Right lobe of liver (tissue), 6 donors: Measurements from ENCODE around the gene SPATA25. TPM values are rescaled to one million over a fixed set of nuclear protein-coding genes. Genes with fewer than 3 reads are reported as not detected.
A peak's percentile ranks its signal among the peaks of the same experiment; 100 is the strongest.
"Not testable (repeated sequence)": the region's sequence is repeated elsewhere in the genome, so short reads cannot be mapped to it uniquely, and the experiment has no call there.

Source experiments
- ATAC-seq, 4 donors: fragments of 200-7000 bp; cut with Tn5 transposase; one replicate each; pipeline ENCODE4 v1.9.1; 2020; ENCODE audit warnings: mild to moderate bottlenecking in 4 of 4, moderate library complexity in 4 of 4
- DNase-seq, 3 donors: peaks; one replicate each; pipeline ENCODE4 v3.0.0-alpha.2; 2020
- H3K27ac ChIP-seq, 3 donors: fragments of 200-600 bp; one replicate each; pipeline ENCODE4 v1.8.0; 2022
- H3K27me3 ChIP-seq, 2 donors: fragments of 200-600 bp; one replicate each; pipeline ENCODE4 v1.8.0; 2022
- H3K36me3 ChIP-seq, 4 donors: fragments of 200-600 bp; sonication (generic) in 1 of 4; one replicate each; pipeline versions ENCODE4 v1.5.1 to v1.8.0; 2017 to 2022; ENCODE audit warnings: control low read depth in 1 of 4
- H3K4me1 ChIP-seq, 4 donors: fragments of 200-600 bp; sonication (generic) in 1 of 4; one replicate each; pipeline versions ENCODE4 v1.5.1 to v1.8.0; 2017 to 2022; ENCODE audit warnings: control low read depth in 1 of 4
- H3K4me3 ChIP-seq, 3 donors: fragments of 200-600 bp; one replicate each; pipeline ENCODE4 v1.8.0; 2022
- H3K9me3 ChIP-seq, 4 donors: fragments of 200-600 bp; sonication (generic) in 1 of 4; one replicate each; pipeline versions ENCODE4 v1.5.1 to v1.8.0; 2017 to 2022; ENCODE audit warnings: control low read depth in 1 of 4
- POLR2A ChIP-seq: fragments of 450-650 bp; IDR thresholded peaks from one replicate; pipeline ENCODE4 v1.6.1; 2017; ENCODE audit warnings: antibody characterized with exemption, mild to moderate bottlenecking
- WGBS: methylation state at CpG from one replicate; pipeline ENCODE4 v1.1.6; 2018; ENCODE audit warnings: low coverage, low lambda C conversion rate; ENCODE audit not compliant: insufficient coverage; ENCODE audit errors: missing lambda C conversion rate; 5-methylcytosine and 5-hydroxymethylcytosine counted together
- intact Hi-C, 2 donors: fragments of 100-400 bp; cut with DNase I; formaldehyde crosslinking; loops; one replicate each; pipeline versions ENCODE4 v1.11.2 to v1.14.1; 2022
- total RNA-seq, 6 experiments: library from RNA; depleted of rRNA in 2 of 6; stranded (reverse); fragments of >200 nt in 2 of 6; fragmentation: NEBNext Ultra II Directional in 3 of 6; extraction: Animal tissue kit (Norgen Biotek cat#: 25700) in 3 of 6; gene quantifications; one replicate each; pipeline versions ENCODE4 v1.1.0 to v1.2.4, GENCODE V29; 2016 to 2023
- TF ChIP-seq, protein P1 (sequence below), 4 donors: fragments of 200-600 bp in 3 of 4; fragments of 450-650 bp in 1 of 4; IDR thresholded peaks; one replicate each; pipeline versions ENCODE4 v1.5.1 to v1.8.0; 2016 to 2022; ENCODE audit warnings: antibody characterized with exemption in 4 of 4, mild to moderate bottlenecking in 2 of 4
- donor health status: DM: no; HTN: yes; CAD: no.
- donor health status: DM: no; HTN: no; CAD: no.
- donor health status: DM: no; HTN: no; CAD: no.
- donor health status: DM: no; HTN: yes; CAD: no.
- donor health status: DM: no; HTN: yes; CAD: no.

Gene SPATA25
- total RNA-seq, 6 experiments from 2014 or later, result 0.50 to 3.2 (median 2.0) TPM

DNA sequence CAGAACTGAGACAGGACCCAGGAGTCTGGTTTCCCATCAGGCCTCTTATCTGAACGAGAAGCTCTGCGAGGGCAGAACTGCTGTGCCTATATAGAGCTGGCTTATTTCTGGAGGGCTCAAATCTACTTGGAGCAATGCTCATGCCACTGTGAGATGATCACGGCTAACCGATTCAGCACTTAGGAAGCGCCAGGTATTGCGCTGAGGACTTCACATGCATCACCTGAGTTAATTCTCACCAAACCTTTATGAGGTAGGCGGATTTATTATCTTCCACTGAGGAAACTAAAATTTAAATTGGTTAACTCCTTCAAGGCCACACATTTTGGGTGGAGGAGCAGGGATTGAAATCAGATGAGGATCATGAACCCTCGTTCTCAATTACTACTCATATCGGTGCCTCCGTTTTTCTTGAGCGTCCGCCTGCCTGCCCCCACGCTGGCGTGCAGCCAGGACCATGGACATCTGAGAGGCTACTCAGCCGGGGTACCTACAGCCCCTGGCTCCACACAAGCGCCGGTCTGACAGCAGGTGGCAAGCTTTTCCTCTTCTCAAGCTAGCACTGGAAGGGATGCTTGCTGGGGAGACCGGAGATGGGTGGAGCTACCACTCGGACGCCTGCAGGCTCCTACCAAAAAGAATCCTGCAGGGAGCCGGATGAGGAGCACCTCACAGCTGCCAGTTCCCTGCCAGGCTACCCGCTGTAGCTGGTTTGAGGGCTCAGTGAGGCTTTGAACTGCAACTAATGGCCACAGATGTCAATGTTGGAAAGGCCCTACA is 46.0 kb upstream of the SPATA25 start:
- H3K27me3 ChIP-seq, result no peaks in the 10 kb centered on the region
- TF ChIP-seq, protein P1, sequence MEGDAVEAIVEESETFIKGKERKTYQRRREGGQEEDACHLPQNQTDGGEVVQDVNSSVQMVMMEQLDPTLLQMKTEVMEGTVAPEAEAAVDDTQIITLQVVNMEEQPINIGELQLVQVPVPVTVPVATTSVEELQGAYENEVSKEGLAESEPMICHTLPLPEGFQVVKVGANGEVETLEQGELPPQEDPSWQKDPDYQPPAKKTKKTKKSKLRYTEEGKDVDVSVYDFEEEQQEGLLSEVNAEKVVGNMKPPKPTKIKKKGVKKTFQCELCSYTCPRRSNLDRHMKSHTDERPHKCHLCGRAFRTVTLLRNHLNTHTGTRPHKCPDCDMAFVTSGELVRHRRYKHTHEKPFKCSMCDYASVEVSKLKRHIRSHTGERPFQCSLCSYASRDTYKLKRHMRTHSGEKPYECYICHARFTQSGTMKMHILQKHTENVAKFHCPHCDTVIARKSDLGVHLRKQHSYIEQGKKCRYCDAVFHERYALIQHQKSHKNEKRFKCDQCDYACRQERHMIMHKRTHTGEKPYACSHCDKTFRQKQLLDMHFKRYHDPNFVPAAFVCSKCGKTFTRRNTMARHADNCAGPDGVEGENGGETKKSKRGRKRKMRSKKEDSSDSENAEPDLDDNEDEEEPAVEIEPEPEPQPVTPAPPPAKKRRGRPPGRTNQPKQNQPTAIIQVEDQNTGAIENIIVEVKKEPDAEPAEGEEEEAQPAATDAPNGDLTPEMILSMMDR (IDR thresholded peaks at IDR 0.05), result peak; percentile 33 to 45 (median 36)
- peak; percentile 35 for TF ChIP-seq POLR2A
- H3K4me1 ChIP-seq, result peaks cover 0 to 19% (median 9%) of the 10 kb centered on the region in 4 donors
- H3K9me3 ChIP-seq, result no peaks in the 10 kb centered on the region
- intact Hi-C loops, result no loop called here
- H3K36me3 ChIP-seq, result peaks cover 0 to 11% (median 0%) of the 10 kb centered on the region in 4 donors
- ATAC-seq (peak; percentile 41 to 55 (median 54)), DNase-seq (peak; percentile 73 to 80 (median 74))
- H3K27ac ChIP-seq, result peak overlapping the region; percentile 96 to 100 (median 100)
- whole genome bisulfite sequencing, result 2% methylated on average over 9 of the region's 22 CpGs
- peak overlapping the region; percentile 89 to 100 (median 100) for H3K4me3 ChIP-seq

DNA sequence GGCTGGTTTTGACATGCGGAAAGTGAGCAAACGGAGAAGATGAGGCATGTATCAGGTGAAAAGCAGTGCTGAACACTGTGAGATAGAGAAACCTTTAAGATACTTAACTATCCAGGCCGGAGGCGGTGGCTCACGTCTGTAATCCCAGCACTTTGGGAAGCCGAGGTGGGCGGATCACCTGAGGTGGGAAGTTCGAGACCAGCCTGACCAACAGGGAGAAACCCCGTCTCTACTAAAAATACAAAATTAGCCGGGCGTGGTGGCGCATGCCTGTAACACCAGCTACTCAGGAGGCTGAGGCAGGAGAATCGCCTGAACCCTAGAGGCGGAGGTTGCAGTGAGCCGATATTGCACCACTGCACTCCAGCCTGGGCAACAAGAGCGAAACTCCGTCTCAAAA is 44.3 kb upstream of the SPATA25 start:
- H3K27ac ChIP-seq, DNase-seq, ATAC-seq: not testable (repeated sequence)

DNA sequence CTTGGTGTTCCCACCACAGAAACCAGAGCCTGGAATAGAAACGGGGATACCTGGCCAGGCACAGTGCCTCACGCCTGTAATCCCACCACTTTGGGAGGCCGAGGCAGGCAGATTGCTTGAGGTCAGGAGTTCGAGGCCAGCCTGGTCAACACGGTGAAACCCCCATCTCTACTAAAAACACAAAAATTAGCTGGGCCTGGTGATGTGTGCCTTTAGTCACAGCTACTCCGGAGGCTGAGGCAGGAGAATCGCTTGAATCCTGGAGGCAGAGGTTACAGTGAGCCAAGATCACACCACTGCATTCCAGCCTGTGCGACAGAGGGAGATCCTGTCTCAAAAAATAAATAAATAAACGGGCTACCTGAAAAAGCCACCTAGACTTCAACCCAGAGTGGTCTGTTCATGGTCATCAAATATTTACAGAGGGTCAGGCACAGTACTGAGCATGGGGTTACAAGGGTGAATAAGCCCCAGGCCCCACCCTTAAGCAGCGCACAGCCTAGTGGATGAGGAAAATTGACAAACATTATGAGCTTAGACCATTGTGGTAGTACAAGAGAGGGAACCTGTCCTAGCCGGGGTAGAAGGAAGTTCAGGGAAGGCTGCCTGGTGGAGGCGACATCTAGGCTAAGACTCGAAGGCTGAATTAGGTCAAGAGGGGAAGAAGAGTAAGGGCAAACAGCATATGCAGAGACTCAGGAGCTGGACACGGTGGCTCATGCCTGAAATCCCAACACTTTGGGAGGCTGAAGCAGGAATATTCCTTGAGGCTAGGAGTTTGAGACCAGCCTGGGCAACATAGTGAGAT is 39.9 kb upstream of the SPATA25 start:
- no peaks in the 10 kb centered on the region for H3K27me3 ChIP-seq
- H3K27ac ChIP-seq, result no peak overlapping the region
- no peaks in the 10 kb centered on the region for H3K9me3 ChIP-seq
- intact Hi-C loops, result no loop called here
- no peak overlapping the region for H3K4me3 ChIP-seq
- TF ChIP-seq, protein P1 (IDR thresholded peaks at IDR 0.05), result no peak
- TF ChIP-seq POLR2A, result no peak
- ATAC-seq (peak; percentile 39 to 68 (median 64)), DNase-seq (no peak)
- no peaks in the 10 kb centered on the region for H3K36me3 ChIP-seq
- H3K4me1 ChIP-seq, result peaks cover 0 to 19% (median 7%) of the 10 kb centered on the region in 4 donors
- WGBS, result 23% methylated on average over 9 of the region's 14 CpGs

More for the DNA sequence above, 44.3 kb upstream of the SPATA25 start:
- WGBS, result 71% methylated on average over 12 of the region's 17 CpGs
- H3K4me3 ChIP-seq, H3K36me3 ChIP-seq, H3K9me3 ChIP-seq, H3K27me3 ChIP-seq, intact Hi-C loops: not testable (repeated sequence)
- H3K4me1 ChIP-seq, result peaks cover 0 to 25% (median 9%) of the 10 kb centered on the region in 4 donors

DNA sequence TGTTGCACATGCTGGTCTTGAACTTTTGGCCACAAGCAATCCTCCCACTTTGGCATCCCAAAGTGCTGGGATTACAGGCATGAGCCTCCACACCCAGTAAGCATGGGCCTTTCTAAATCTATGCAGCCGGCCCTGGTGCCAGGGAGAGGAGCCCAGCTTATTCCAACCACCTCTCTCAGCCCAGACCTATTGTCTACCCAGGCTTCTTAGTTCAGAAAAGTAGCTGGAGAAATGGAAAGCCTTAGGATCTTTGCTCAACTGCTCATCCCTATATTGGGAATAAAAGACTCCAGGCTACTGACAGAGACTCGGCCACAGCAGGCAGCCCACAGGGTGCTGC is 39.3 kb upstream of the SPATA25 start:
- no peak for TF ChIP-seq POLR2A
- TF ChIP-seq, protein P1 (IDR thresholded peaks at IDR 0.05), result no peak
- ATAC-seq, result no peak
- WGBS, result 80% methylated on average over 1 of the region's 2 CpGs

More for the DNA sequence above, 39.3 kb upstream of the SPATA25 start:
- no peak for DNase-seq
- no peaks in the 10 kb centered on the region for H3K27me3 ChIP-seq
- intact Hi-C loops, result no loop called here
- H3K9me3 ChIP-seq, result no peaks in the 10 kb centered on the region
- H3K4me3 ChIP-seq, result no peak overlapping the region
- peaks cover 0 to 15% (median 5%) of the 10 kb centered on the region in 4 donors for H3K4me1 ChIP-seq
- no peaks in the 10 kb centered on the region for H3K36me3 ChIP-seq
- H3K27ac ChIP-seq, result no peak overlapping the region
